Activated CD4-positive, CD25-positive, alpha-beta regulatory T cell treated with anti-CD3 and anti-CD28 coated beads, Interleukin-2, amount 50 U/mL, for 24 hours (primary cell): ENCODE measurements around the gene RBM3.

Source experiments
- ATAC-seq, 2 donors: fragments of 150-1000 bp; cut with Tn5 transposase; one replicate each; pipeline ENCODE4 v1.10.0; 2021; ENCODE audit warnings: mild to moderate bottlenecking in 1 of 2, moderate library complexity in 1 of 2

Gene RBM3

DNA sequence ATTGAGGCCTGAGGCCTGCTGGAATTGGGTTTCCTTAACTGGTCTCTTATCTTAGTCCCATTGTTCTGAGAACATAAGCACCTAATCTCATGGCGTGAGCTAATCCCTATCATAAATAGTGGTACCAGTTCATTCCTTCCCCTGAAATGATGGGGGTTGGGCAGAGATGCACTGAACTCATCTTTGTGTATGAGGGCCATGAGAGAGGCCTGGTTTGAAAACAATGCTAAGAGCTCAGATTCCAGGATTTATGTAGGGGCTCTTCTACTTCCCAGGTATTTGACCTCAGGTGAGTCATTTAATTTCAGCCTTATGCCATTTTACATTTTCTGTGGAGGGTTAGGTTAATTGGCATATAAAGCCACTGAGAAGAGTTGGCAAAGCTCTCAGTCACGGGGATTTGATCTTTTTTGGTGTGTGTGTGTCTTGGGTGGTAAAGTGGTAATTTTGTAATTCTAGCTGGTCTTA, 4.4 kb downstream of the RBM3 start:
- no peak for ATAC-seq

DNA sequence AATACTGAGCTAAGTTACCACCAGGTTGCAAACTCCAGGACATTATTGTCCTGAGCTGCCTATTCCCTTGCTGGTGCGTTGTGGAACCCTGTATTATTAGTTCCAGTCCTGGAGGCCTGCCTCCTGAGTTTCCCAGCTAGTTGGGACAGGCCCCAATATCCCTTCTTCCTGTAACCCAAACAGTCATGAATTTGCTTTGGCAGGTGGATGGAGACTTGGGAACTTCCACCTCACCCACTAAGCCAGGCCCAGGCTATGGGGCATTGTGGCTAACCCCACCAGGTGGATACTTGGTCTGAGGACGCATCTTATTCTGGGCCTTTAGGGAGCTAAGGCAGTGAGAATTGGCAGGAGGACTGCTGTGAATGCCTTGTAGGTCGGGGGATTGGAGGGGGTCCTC, 5.0 kb downstream of the RBM3 start:
- no peak for ATAC-seq

DNA sequence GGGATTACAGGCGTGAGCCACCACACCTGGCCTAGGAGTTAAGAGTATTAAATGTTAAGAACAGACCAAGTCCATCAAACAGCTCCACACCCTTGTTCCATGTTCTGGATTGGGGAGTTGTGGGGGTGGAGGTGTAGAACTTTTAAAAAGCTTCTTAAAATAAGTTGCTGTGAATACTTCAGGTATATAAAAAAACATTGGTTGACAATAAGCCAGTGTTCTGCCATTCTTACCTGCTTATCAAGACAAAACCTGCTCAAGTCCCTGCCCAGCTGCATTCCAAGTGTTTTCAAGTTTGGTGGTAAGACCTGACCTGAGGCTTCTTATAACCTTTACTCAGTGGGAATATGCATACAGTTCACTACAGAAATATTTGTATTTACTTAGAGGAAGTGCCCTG, 6.4 kb downstream of the RBM3 start:
- no peak for ATAC-seq

DNA sequence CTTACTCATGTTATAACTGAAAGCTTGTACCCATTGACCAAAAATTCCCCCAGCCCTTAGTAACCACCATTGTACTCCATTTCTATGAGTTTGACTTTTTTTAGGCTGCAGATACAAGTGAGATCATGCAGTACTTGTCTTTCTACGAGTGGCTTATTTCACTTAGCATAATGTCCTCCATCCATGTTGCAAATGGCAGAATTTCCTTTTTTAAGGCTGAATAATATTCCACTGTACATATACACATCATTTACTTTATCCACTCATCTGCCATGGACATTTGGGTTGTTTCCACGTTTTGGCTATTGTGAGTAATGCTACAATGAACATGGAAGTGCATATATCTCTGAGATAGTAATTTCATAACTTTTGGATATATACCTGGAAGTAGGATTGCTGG, 10.4 kb downstream of the RBM3 start:
- peak in 1 of 2 donors; percentile 21 for ATAC-seq

DNA sequence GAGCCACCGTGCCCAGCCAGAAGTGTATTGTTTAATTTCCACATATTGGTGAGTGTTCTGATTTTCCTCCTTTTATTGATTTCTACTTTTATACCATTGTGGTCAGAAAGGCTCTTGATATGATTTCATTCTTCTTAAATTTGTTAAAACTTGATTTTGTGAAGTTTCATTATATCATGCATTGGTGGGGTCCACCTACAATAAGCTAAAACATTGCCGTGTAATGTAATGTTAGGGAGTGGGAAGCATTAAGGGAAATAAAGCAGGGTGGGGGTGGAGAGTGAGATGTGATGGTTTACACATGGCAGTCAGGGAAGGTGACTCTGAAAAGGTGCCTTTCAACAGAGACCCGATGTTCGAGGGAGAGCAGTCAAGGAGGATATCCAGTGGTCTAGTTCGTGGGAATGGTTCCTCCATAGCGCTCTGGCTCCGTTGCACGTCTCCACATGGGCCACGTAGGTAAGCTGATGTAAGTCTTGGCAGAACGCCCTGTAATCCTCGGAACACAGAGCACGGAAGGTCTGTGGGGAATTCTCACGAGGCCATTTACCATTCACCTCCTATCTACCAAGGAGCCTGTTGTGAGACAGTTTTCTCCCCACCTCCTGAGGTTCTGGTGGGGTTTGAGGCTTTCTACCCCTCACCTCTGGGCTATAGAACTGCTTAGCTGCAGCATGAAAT, 15.3 kb downstream of the RBM3 start:
- no peak for ATAC-seq

DNA sequence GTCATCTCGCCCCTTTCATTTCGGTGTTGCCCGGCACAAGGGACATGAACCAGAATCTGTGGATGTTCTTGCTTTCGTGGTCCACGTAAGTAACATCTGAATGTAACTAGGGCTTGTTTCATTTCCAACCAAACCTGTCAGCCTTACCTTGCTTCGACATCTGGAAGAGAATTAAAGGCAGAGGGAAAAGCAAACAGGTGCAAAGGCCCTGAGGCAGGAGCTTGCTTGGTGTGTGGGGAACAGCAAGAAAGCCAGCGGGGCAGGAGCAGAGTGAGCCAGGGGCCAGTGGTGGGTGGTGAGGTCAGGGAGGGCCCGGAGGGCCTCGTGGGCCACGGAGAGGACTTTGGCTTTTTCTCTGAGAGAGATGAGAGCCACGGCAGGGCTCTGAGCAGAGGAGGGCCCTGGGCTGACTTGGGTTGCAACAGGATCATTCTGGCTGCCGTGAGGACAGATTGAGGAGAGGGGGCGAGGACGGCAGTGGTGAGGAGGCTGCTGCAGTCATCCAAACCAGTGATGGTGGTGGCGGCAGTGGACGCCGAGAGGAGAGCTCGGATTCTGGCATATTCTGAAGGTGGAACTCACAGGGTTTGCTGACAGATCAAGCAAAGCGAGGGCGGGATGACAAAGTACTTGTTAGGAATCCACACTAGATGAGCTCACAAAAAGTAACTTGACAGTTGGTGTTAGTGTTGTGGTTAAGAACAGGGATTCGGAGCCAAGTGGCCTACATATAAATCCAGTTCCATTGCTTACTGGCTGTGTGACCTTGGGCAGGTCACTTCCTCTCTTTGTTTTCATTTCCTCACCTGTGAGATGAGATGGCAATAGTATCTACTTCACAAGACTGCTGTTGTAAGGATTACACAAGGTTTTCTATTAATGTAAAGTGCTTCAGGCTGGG, 16.2 kb downstream of the RBM3 start:
- ATAC-seq = no peak

DNA sequence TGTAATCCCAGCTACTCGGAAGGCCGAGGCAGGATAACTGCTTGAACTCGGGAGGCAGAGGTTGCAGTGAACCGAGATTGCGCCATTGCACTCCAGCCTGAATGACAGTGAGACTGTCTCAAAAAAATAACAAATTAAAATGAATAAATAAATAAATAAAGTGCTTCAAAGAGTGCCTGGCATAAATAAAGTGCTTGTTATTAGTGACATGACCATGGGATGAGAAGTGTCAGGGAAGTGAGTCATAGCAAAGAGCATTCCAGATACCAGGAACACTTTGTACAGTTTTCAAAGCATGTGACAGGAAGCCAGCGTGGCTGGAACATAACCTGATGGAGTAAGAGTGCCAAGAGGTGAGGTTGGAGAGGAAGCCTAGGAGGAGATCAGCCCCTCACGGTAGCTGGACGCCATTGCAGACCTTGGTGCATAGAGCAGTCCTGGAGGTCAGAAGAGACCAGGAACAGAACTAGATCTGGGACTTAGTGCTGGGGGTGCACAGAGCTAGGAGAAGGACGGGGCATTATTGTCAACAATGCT, 17.0 kb downstream of the RBM3 start:
- no peak for ATAC-seq

DNA sequence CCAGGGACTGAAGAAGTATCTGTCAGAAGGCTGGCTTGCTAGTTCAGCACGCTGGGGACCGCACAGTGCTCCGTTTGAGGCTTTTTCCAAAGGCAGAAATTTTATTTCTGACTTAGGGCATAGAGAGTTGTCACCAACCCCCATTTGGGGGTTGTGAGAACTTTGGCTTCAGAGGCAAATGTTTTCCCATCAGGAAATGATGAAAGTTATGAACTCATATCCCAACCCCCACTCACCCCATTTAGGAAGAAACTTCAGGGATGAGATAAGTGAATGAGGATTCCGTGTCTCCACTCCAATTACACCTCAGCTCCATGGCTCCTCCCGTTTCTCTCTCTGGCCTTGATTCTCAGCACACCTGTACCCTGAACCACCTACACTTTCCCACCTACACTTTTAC, 18.7 kb downstream of the RBM3 start:
- ATAC-seq = no peak

DNA sequence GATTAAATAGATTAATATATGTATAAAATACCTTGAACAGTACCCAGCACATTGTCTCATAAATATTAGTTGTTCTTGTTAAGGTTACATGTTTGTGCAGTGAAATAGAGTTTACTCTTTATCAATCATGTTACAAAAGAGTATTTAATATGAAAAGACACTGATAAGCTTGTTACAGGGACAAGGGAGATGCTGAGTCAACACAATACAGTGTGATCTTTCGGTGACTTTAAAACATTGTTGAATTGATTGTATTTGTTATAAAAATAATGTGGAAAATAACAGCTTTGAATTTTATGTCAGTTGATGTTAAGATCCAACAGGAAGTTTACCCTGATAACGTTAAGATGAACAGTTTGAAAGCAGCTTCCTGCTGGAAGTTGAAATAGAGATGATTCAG, 21.6 kb downstream of the RBM3 start:
- ATAC-seq = no peak

DNA sequence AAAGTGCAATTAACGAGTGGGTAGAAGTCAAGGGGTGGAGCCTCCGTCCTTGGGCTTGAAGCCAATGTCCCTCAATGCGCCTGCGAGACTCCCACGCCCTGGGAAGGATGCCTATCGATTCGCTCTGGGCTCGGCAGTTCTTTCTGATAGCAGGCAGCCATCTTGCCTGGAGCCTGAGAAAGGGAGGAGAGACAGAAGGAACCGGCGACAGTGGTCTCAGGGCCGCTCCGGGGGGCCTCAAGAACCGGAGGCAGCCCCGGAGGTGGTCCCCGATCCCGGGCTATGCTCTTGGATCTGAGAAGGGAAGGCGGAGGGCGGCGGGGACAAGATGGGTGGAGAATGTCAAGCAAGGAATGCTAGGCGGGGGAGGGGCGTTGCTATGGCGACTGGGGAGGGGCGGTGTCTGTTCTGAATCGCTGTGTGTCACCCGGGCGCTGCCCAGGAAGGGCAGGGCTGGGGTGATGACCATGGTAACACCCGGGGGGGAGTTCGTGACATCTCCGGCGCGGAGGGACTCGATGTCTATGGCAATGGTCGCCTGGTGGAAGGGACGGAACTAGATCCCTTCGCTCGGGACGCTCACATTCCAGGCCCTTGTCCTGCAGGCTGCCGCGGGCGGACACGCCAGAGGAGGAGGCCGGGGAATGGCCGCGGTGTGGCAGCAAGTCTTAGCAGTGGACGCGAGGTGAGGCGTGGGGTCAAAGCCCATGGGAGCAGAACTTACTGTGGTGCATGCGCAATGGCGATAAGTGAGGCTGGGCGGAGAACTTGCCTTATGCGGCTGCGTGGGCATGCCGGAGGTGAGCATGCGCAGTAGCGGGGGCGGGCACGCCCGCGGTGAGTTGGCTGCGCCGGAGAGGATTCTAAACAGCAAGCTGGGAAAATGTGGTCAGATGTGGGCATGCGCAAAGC, 23.3 kb downstream of the RBM3 start, which contains the start of gene WDR13:
Gene WDR13 (plus strand): TSS at position 140 of the 912 bp plus-strand sequence. CDS start 505 bp downstream, at position 645.
- ATAC-seq = peak; percentile 87 to 92

DNA sequence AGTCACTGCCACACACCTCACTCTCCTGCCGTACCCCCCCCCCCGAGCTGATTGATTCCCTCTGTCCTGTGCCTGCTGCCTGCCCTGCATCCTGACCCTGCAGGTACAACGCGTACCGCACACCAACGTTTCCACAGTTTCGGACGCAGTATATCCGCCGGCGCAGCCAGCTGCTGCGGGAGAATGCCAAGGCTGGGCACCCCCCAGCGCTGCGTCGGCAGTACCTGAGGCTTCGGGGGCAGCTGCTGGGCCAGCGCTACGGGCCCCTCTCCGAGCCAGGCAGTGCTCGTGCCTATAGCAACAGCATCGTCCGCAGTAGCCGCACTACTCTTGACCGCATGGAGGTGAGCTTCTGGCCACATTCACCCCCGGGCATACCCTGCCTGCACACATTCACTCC, 24.3 kb downstream of the RBM3 start:
- ATAC-seq = no peak

DNA sequence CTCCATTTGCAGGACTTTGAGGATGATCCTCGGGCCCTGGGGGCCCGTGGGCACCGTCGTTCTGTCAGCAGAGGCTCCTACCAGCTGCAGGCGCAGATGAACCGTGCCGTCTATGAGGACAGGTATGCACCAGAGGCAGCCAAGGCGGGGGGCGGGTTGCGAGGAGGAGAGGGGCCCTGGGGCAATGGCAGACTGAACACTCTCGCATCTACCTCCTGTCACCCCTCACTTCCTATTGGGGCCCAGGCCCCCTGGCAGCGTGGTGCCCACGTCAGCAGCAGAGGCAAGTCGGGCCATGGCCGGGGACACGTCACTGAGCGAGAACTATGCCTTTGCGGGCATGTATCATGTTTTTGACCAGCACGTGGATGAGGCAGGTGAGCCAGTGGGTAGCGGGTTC, 25.1 kb downstream of the RBM3 start:
- no peak for ATAC-seq

DNA sequence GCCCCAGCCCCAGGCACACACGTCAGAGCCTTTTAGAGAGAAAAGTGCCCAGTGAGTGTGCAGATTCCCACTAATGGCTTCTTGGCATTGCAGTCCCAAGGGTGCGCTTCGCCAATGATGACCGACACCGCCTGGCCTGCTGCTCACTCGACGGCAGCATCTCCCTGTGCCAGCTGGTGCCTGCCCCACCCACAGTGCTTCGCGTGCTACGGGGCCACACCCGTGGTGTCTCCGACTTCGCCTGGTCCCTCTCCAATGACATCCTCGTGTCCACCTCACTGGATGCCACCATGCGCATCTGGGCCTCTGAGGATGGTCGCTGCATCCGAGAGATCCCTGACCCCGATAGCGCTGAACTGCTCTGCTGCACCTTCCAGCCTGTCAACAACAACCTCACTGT, 25.9 kb downstream of the RBM3 start:
- no peak for ATAC-seq

DNA sequence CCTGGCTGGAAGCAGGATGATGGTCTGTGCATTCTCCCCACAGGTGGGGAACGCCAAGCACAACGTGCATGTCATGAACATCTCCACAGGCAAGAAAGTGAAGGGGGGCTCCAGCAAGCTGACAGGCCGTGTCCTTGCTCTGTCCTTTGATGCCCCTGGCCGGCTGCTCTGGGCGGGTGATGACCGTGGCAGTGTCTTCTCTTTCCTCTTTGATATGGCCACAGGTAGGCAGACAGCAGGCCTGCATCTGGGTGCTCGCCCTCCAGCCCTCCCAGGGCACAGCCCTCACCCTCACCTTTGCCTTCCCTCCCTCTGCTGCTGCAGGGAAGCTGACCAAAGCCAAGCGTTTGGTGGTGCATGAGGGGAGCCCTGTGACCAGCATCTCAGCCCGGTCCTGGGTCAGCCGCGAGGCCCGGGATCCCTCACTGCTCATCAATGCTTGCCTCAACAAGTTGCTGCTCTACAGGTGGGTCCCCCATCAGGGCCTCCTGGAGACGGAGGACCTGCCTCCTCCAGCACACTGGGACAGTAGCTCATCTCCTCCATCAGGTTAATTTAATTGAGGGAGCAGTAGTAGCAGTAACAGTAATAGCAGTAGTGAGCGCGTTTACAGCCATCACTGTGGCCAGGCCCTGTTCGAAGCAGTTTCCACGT, 27.6 kb downstream of the RBM3 start:
- no peak for ATAC-seq

DNA sequence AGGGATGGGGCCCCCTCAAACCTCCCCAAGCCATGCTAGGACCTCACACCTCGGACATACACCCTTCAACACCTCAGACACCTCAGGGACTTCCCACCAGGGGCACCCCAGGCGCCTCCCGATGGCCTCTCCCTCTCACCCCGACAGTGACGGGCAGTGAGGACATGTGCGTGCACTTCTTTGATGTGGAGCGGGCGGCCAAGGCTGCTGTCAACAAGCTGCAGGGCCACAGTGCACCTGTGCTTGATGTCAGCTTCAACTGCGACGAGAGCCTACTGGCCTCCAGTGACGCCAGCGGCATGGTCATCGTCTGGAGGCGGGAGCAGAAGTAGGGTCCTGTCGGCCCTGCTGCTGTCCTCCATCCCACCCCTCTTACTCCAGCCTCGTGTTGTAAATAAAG, 30.4 kb downstream of the RBM3 start:
- ATAC-seq = no peak

DNA sequence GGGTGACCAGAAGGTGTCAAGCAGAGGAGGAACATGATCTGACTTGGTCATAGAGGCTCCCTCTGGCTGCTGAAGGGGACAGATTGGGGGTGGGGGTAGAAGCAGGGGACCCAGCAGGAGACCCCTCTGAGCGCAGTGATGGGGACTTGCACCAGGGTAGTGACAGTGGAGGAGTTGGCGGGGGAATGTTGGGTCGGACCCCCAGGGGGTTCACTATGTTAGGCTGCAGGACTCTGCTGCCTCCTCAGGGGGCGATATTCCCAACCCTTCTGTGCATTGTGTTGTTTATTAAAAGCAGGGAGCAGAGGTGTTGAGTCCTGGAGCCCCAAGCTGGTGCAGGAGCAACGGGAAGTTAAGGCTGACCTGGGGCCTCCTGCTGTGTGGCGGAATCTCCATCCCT, 31.8 kb downstream of the RBM3 start:
- no peak for ATAC-seq

DNA sequence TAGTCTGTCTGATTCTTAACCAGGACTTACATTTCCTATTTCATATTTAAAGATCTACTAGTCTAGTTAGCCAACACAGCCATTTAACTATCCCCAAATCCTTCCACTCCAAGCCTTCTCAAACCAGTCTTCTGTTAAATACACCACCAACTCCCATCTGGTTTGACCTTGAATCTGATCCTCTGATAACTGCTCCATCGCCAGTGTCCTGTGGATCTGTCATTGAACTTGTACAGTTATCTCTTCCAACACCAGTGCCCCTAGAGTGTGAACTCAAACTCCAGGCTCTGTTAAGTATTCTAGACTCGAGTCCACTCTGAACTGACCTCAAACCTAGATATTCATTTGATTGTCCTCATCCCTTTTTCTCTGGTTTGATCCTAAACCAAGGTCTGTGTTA, 37.4 kb downstream of the RBM3 start:
- ATAC-seq = no peak

DNA sequence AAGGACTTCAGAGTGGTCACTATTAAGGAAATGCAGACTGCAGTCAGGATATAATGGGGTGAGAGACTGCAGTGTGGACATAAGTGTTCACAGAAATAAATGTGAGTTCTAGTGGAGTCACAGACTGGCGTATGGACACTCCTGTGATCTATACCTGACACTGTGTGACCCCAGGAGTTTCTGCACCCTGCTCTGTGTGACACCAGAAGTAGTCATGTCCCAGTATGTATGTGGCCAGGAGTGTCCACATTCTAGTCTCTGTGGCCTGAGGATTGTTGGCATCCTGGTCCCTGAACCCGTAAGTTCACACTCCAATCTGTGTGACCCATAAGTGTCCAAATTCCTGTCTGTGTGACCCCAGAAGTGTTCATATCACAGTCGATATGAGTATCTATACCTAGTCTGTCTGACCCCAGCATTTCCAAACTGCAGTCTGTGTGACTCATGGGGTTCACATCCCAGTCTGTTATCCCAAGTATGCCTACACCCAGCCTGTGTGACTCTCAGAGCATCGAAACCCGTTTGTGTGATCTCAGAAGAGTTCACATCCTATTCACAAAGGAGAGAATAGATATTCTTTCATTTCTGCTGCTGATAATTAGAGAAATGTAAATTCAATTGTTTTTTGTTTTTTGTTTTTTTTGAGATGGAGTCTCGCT, 39.3 kb downstream of the RBM3 start:
- ATAC-seq = no peak

DNA sequence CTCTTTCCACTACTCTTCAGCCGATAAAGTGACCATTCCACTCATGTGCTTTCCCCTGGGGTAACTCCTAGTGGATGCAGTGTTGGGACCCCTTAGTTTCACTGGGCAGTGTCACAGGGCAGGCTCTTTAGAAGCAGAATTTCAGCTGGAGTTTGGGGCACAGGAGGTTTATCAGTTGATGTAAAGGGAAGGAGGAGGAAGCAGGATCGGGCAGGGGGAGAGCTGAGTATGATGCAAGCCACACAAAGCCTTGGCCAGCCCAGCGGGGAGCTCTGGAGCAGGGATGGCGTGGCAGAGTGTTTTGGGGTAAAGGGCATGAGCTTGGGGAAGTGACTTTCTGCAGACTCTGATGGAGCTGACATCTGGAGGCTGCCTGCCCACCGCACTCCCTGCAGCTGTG, 42.3 kb downstream of the RBM3 start:
- no peak for ATAC-seq

DNA sequence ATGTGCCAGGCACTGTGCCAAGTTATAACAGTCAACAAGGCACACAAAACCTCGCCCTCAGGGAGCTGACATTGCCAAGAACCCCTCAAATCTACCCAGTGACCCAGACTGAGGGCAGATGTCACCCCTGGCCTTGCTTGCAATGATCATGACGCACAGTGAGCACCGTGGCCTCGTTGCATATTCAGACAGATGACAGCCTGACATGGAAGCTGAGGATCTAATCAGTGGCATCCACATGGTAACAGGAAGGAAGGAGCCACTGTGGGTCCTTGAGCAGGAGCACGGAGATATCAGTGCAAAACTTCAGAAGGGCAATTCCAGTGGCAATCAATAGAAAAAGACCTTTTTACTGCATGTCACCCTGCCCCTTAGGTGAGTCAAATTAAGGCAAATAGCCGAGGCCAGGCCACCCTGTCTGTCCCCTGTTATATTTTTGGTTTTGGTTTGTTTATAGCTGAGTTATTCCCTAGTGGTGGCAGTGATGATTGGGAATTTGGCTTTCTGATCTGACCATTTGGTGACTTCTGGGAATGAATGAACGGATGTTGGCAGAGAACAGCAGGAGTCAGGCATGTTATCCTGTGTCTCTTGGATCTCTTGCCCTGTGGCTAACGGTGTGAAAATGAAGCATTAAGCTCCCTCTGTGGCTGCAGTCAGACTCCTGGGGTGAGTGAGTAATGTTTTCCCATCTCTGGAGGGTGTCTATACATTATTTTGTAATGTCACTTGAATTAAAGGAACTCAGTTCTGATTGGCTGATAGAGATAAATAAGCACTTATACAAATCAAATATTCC, 43.5 kb downstream of the RBM3 start:
- ATAC-seq = no peak
